ENCODE measurements around the gene KRABD2.

DNA sequence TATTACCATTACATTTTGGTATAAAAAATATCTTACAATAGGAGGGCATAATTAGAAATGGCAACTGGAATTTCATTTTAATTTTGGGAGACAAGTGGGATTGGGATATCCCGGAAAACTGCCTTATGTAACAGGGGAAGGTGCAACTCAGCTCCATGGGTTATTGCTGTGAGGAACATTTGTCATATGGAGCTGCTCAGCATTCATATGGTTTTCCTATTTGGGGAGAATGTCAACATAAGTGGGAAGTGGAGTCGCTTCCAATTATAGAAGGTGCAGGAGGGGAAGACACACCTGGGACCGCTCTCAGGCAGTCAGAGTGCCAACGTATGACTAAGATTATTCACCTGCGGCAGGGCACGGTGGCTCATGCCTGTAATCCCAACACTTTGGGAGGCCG, 26.2 kb downstream of the KRABD2 start:
- TF ChIP-seq POLR2A (IDR thresholded peaks at IDR 0.05): no peak
- TF ChIP-seq, protein P1, sequence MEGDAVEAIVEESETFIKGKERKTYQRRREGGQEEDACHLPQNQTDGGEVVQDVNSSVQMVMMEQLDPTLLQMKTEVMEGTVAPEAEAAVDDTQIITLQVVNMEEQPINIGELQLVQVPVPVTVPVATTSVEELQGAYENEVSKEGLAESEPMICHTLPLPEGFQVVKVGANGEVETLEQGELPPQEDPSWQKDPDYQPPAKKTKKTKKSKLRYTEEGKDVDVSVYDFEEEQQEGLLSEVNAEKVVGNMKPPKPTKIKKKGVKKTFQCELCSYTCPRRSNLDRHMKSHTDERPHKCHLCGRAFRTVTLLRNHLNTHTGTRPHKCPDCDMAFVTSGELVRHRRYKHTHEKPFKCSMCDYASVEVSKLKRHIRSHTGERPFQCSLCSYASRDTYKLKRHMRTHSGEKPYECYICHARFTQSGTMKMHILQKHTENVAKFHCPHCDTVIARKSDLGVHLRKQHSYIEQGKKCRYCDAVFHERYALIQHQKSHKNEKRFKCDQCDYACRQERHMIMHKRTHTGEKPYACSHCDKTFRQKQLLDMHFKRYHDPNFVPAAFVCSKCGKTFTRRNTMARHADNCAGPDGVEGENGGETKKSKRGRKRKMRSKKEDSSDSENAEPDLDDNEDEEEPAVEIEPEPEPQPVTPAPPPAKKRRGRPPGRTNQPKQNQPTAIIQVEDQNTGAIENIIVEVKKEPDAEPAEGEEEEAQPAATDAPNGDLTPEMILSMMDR (IDR thresholded peaks at IDR 0.05): no peak

Measured in ovary (tissue), 3 donors.